Nephron (organoid): Measurements from ENCODE around the gene LIMS1.

Experiments used
- H3K27ac Mint-ChIP-seq, 3 experiments: 2 replicates each; pipeline ENCODE4 v1.8.0; 2020; ENCODE audit warnings: mixed read lengths in 3 of 3, mild to moderate bottlenecking in 2 of 3, moderate library complexity in 1 of 3
- H3K27me3 Mint-ChIP-seq: 2 replicates; pipeline ENCODE4 v1.8.0; 2021; ENCODE audit warnings: low read depth, mild to moderate bottlenecking, moderate library complexity, mixed read lengths
- H3K36me3 Mint-ChIP-seq: 2 replicates; pipeline ENCODE4 v1.8.0; 2020; ENCODE audit warnings: low read depth, mixed read lengths
- H3K4me1 Mint-ChIP-seq: 2 replicates; pipeline ENCODE4 v1.8.0; 2020; ENCODE audit warnings: mixed read lengths
- H3K4me3 Mint-ChIP-seq, 3 experiments: 2 replicates each; pipeline ENCODE4 v1.8.0; 2020; ENCODE audit warnings: mild to moderate bottlenecking in 3 of 3, mixed read lengths in 3 of 3, moderate library complexity in 2 of 3
- H3K9me3 Mint-ChIP-seq: 2 replicates; pipeline ENCODE4 v1.8.0; 2020; ENCODE audit warnings: mixed read lengths
- CTCF ChIP-seq, 3 experiments: fragments of 200-600 bp; sonication (generic); IDR thresholded peaks; one replicate each; pipeline ENCODE4 v1.5.0; 2021; ENCODE audit warnings: antibody characterized with exemption in 3 of 3; ENCODE audit not compliant: unreplicated experiment in 3 of 3

Gene LIMS1

DNA sequence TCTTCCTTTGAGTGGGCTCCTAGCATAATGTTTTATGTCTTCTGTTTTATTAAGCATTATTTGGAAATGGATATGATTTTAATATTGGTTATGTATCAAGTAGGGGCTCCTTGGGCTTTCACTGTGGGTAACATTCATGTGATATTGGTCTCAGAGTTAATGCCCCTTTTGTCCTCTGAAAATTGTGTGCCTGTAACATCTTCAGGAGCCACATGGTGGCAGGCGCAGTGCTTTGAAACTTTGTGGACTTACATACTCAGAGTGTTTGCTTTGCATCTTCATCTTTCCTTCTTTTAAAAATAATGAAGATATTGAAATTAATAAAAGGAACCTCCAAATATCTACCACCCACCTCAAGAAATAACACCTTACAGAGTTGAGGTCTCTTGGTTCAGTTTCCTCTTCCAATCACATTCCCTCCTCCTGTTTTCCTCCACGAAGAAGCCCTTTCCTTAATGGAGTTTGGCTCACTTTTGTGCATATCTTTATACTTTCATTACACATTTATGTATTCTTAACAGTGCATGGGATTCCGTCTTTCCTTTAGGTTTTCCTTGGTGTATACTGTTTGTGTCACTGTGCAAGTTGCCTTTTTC lies 73.5 kb downstream of the LIMS1 start:
- peak; percentile 50 to 68 (median 60) for TF ChIP-seq CTCF (IDR thresholded peaks at IDR 0.05; ENCODE audit: unreplicated experiment in 3 of 3)
- peaks cover 4% of the 10 kb centered on the region for H3K9me3 Mint-ChIP-seq
- no peak overlapping the region for H3K27ac Mint-ChIP-seq
- no peaks in the 10 kb centered on the region for H3K27me3 Mint-ChIP-seq
- H3K4me1 Mint-ChIP-seq = peaks cover 34% of the 10 kb centered on the region
- H3K36me3 Mint-ChIP-seq = peaks cover 10% of the 10 kb centered on the region
- H3K4me3 Mint-ChIP-seq = no peak overlapping the region

DNA sequence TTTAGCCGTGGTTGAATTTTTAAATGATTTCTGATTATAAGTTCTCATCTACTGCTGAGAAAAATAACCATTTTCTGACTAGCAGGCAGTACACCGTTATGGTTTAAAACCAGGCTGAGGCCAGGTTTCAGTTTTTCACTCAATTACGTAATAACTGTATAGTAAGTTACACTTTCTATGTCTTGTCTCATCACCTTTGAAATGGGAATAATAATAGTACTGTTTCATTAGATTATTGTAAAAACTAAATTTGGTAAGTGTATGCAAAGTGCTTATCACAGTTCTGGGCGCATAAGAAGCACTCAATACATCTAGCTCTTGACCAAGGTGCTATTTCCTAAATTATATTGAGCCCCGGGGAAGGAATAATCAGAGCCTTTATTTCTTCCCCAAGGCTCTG lies 76.8 kb downstream of the LIMS1 start:
- peaks cover 62% of the 10 kb centered on the region for H3K4me1 Mint-ChIP-seq
- no peaks in the 10 kb centered on the region for H3K36me3 Mint-ChIP-seq
- TF ChIP-seq CTCF (IDR thresholded peaks at IDR 0.05; ENCODE audit: unreplicated experiment in 3 of 3) = no peak
- no peaks in the 10 kb centered on the region for H3K27me3 Mint-ChIP-seq
- no peak overlapping the region for H3K27ac Mint-ChIP-seq
- H3K9me3 Mint-ChIP-seq = no peaks in the 10 kb centered on the region
- H3K4me3 Mint-ChIP-seq = no peak overlapping the region

DNA sequence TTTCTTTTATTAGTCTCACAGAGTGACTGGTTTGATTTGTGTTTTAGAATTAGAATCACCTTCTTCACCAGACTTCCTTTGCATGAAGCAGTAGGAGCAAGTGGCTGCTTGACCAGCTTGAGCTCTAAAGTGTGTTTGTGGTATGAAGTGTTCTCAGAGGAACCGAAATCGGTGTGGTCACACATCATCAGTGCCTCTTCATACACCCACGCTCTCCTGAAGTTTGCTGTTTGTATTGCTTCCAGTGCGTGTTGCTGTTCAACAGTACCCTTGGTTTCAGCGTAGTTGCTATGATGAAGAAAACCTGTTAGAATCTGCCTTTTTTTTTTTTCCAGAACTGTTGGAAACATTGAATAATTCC lies 77.9 kb downstream of the LIMS1 start:
- Mint-ChIP-seq H3K27ac (no peak overlapping the region), H3K27me3 (no peaks in the 10 kb centered on the region), H3K4me1 (peaks cover 63% of the 10 kb centered on the region), H3K36me3 (no peaks in the 10 kb centered on the region), H3K4me3 (no peak overlapping the region), H3K9me3 (no peaks in the 10 kb centered on the region)
- no peak for TF ChIP-seq CTCF (IDR thresholded peaks at IDR 0.05; ENCODE audit: unreplicated experiment in 3 of 3)

DNA sequence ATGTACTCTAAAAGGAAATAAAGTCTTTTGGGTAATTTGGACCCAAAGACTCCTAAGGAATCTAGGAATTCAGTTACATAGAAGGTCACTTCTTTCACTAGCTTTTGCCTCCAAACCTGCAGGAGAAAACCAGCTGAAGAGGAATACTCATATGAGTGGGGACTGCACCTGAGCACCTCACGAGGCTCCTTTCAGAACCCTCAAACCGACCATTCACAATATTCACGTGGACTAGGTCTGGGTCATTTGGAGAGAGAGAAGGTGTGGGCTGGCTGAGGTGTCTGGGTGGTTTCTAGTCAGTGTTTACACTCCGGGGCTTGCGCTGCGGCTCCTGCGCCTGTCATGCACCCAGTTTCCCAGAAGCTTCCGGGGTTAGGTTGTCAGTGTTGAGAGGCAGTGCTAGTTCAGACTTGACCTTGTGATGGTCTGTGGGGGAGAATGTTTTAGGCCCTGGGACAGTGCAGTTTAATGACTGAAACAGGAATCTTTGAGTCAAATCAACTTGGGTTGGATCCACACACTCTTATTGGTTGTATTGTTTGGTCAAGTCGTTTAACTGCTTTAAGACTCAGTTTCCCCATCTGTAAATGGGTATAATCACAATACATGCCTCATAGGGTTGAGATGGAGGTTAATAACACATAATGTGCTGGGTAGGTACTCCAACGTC lies 78.4 kb downstream of the LIMS1 start:
- H3K27me3 Mint-ChIP-seq = no peaks in the 10 kb centered on the region
- no peak overlapping the region for H3K27ac Mint-ChIP-seq
- H3K36me3 Mint-ChIP-seq = no peaks in the 10 kb centered on the region
- H3K9me3 Mint-ChIP-seq = no peaks in the 10 kb centered on the region
- H3K4me1 Mint-ChIP-seq = peaks cover 63% of the 10 kb centered on the region
- no peak for TF ChIP-seq CTCF (IDR thresholded peaks at IDR 0.05; ENCODE audit: unreplicated experiment in 3 of 3)
- H3K4me3 Mint-ChIP-seq = no peak overlapping the region

DNA sequence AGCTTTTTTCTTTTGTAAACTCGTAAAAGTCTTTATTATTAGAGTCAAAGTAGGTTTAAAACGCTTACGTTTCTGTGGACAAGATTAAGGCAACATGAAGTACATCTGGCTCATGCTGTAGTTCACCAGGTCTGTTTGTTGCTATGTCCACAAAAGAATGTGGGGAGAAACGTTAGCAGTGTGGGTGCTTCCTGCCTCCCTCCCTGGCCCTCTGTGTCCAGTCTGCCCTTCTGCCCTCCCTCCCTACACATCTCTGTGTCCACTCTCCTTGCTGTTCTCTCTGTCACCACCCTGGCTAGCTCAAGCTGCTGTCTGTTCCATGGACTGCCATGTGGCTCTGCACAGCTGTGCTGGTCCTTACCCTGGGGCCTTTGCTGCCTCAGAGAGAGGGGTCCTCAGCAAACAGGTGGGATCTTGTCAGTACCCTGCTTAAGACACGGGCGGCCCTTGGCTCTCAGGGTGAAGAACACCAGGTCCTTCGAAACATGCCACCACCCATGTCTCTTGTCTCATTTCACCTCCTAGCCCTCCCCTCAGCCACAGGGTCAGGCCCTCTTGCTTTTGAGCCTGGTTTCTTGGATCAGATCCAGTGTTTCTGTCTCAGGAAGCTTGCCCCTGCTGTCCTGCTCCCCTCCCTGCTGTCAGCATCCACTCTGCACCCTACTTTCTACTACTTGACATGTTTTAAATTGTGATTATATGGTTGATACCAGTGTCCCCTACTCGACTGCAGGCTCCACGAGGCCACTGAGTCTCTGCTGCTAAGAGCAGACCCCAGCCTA lies 79.2 kb downstream of the LIMS1 start:
- Mint-ChIP-seq H3K4me3 (no peak overlapping the region), H3K27ac (peak overlapping the region in 2 of 3 experiments; percentile 3 to 15), H3K36me3 (no peaks in the 10 kb centered on the region), H3K4me1 (peaks cover 70% of the 10 kb centered on the region), H3K9me3 (no peaks in the 10 kb centered on the region), H3K27me3 (no peaks in the 10 kb centered on the region)
- no peak for TF ChIP-seq CTCF (IDR thresholded peaks at IDR 0.05; ENCODE audit: unreplicated experiment in 3 of 3)
